HG02840 (cell line): ENCODE data around the gene KRTAP4-12.
"Not testable (repeated sequence)": the region's sequence is repeated elsewhere in the genome, so short reads cannot be mapped to it uniquely, and the experiment has no call there.

ENCODE experiments used
- ATAC-seq: cut with Tn5 transposase; IDR thresholded peaks from one replicate; pipeline ENCODE4 v1.9.1; 2021; ENCODE audit warnings: mild to moderate bottlenecking, moderate library complexity, moderate number of reproducible peaks; ENCODE audit not compliant: unreplicated experiment, low FRiP score

The KRTAP4-12 gene

GRCh38 chr17:41098481-41098880 is 25.5 kb downstream of the KRTAP4-12 start:
- ATAC-seq = no peak

- ATAC-seq = no peak
These were observed 25.9 kb downstream of the KRTAP4-12 start, which contains the start of gene KRTAP4-8 for GRCh38 chr17:41098042-41098441. Gene KRTAP4-8, minus strand, starts transcription at chr17:41098142. Its CDS starts 58 bp downstream, at chr17:41098084.

GRCh38 chr17:41096055-41096454 is 27.9 kb downstream of the KRTAP4-12 start:
- no peak for ATAC-seq

GRCh38 chr17:41088760-41089352 is 35.1 kb downstream of the KRTAP4-12 start:
- not testable (repeated sequence) for ATAC-seq

GRCh38 chr17:41084100-41084856 is 39.7 kb downstream of the KRTAP4-12 start, which contains the start of gene KRTAP4-7:
Gene KRTAP4-7, plus strand, starts transcription at chr17:41084150. Its CDS starts 57 bp downstream, at chr17:41084207.
- ATAC-seq = not testable (repeated sequence)

GRCh38 chr17:41083427-41083826 is 40.6 kb downstream of the KRTAP4-12 start:
- not testable (repeated sequence) for ATAC-seq

GRCh38 chr17:41082626-41083025 is 41.4 kb downstream of the KRTAP4-12 start:
- no peak for ATAC-seq

GRCh38 chr17:41076788-41077187 is 47.2 kb downstream of the KRTAP4-12 start:
- ATAC-seq = no peak

- no peak for ATAC-seq
These were observed 50.3 kb downstream of the KRTAP4-12 start for GRCh38 chr17:41073676-41074075.
